Germinal center (tissue), 1 donor: ENCODE measurements around the gene DUSP2.

ENCODE experiments used
- DNase-seq: peaks from one replicate; pipeline ENCODE4 v3.0.0; 2012; ENCODE audit warnings: mixed read lengths, low spot score

DUSP2 gene

DNA sequence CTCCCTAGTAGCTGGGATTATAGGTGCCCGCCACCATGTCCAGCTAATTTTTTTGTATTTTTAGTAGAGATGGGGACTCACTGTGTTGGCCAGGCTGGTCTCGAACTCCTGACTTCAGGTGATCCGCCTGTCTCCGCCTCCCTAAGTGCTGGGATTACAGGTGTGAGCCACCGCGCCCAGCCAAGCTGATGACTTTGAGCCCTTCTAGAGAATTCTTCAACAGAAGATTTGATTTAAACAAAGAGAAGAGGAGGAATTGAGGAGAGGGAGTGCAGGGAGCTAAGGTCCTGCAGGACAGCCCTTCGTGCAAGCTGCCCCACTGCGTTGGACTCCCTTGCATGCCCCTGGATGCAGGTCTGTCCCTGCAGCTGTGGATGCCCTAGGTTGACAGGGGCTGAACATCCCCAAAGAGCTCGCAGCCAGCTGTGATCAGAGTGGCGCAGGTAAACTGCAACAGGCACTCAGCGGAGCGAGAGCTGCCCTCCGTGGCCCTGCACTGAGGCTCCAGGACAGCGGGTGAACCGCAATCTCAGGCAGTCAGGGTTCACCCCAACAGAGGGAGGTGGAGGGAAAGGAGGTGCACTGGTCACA, 42.5 kb downstream of the DUSP2 start:
- no peak for DNase-seq

GRCh38 chr2:96100893-96101304, 44.3 kb downstream of the DUSP2 start:
- no peak for DNase-seq

- DNase-seq: no peak
Observed at GRCh38 chr2:96099861-96100798, 45.1 kb downstream of the DUSP2 start.

- no peak for DNase-seq
Observed at GRCh38 chr2:96098900-96099590, 46.2 kb downstream of the DUSP2 start.

DNA sequence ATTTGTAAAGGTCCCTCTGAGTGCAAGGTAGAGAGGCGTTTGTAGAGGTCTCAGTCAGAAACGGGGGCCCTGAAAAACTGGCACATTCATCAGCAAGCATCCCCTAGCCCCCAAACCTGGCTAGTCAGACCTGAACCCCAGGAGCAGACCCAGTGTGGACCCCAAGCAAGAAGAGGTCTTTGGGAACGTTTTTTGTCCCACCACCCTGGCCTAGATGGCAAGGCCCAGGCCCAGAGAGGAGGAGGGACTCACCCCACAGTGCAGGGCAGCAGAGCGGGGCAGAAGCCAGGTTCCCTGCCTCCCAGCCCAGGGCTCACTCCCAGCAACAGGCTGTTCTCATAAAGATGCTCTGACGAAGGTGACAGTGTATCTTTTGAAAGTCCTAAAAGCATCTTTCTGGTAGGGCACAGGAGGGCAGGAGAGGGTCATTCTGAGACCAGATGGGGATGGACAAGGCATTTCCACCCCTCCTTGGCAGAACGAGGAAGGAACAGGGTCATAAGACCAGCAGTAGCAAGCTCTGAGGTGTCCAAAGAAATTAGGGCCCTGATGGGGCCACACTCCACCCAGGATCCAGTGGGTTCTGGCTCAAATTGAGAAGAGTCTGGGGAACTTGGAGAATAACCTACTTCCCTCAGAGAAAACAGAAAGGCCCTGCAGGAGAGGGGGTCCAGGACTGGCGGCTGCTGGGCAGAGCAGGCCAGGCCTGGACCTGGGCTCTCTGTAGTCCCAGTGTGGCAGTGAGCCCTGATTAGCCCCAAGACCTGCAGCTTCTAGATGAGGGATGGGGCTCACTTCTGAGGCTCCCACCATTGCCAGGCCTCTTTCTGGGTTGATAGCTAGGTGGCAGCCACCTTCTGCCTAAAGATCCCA, 47.1 kb downstream of the DUSP2 start:
- DNase-seq: no peak

GRCh38 chr2:96097441-96097840, 47.8 kb downstream of the DUSP2 start:
- no peak for DNase-seq

DNA sequence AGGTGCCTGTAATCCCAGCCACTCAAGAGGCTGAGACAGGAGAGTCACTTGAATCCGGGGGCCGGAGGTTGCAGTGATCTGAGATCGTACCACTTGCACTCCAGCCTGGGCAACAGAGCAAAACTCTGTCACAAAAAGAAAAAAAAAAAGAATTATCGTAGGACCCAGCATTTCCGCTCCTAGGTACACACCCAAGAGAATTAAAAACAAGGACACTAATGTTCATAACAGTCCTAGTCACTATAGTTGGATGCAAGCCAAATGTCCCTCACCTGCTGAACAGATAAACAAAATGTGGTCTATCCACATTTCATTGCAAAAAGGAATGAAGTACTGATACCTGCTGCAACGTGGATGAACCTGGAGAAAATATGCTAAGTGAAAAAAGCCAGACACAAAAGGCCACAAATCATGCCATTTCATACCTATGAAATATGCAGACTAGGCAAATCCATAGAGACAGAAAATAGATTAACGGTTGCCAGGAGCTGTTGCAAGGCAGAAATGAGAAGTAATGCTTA, 50.1 kb downstream of the DUSP2 start:
- DNase-seq: no peak

- no peak for DNase-seq
Observed at GRCh38 chr2:96093528-96093927, 51.7 kb downstream of the DUSP2 start.
